GM23248 (cell line): Measurements from ENCODE around the gene PATJ.

Source experiments
- EZH2 ChIP-seq: fragments of 200-600 bp; sonication (generic); IDR thresholded peaks from 2 replicates; pipeline ENCODE4 v1.6.1; 2018; ENCODE audit warnings: antibody characterized with exemption, mild to moderate bottlenecking; ENCODE audit not compliant: insufficient read depth, poor library complexity, severe bottlenecking
- EZH2phosphoT487 ChIP-seq: fragments of 200-600 bp; sonication (generic); IDR thresholded peaks from 2 replicates; pipeline ENCODE4 v1.6.1; 2018; ENCODE audit warnings: antibody characterized with exemption, moderate library complexity, mild to moderate bottlenecking, low read depth; ENCODE audit not compliant: insufficient read depth

GRCh38 chr1:62052946-62053345 is 310.7 kb downstream of the PATJ start:
- TF ChIP-seq EZH2 = no peak
- no peak for TF ChIP-seq EZH2phosphoT487
